Neural crest cell (in vitro differentiated cells): Measurements from ENCODE around the gene OR11A1. TPM values are rescaled to one million over a fixed set of nuclear protein-coding genes. Genes with fewer than 3 reads are reported as not detected.

Experiments
- DNase-seq: peaks from one replicate; pipeline ENCODE4 v3.0.0; 2021; ENCODE audit warnings: low read depth, mixed read lengths, low spot score
- H3K27ac Mint-ChIP-seq: one replicate; pipeline ENCODE4 v1.8.0; 2021; ENCODE audit warnings: mild to moderate bottlenecking, mixed read lengths; ENCODE audit not compliant: unreplicated experiment
- H3K27me3 Mint-ChIP-seq: 2 replicates; pipeline ENCODE4 v1.8.0; 2021; ENCODE audit warnings: low read depth, mild to moderate bottlenecking, mixed read lengths
- H3K36me3 Mint-ChIP-seq: 2 replicates; pipeline ENCODE4 v1.8.0; 2021; ENCODE audit warnings: low read depth, mild to moderate bottlenecking, mixed read lengths
- H3K4me1 Mint-ChIP-seq: 2 replicates; pipeline ENCODE4 v1.8.0; 2021; ENCODE audit warnings: mixed read lengths
- H3K4me3 Mint-ChIP-seq: one replicate; pipeline ENCODE4 v1.8.0; 2021; ENCODE audit warnings: mild to moderate bottlenecking, mixed read lengths
- H3K9me3 Mint-ChIP-seq: 2 replicates; pipeline ENCODE4 v1.8.0; 2021; ENCODE audit warnings: mixed read lengths
- CTCF ChIP-seq: fragments of 200-600 bp; sonication (generic); conservative IDR thresholded peaks from 2 replicates; pipeline ENCODE4 v1.5.0; 2021; ENCODE audit warnings: antibody characterized with exemption, mild to moderate bottlenecking
- total RNA-seq: library from RNA; stranded (reverse); gene quantifications from 2 replicates; pipeline ENCODE4 v1.2.1, GENCODE V29; 2021

The OR11A1 gene
- total RNA-seq, 1 donor from 2014 or later, result not detected

- no peak for TF ChIP-seq CTCF
- no peaks in the 10 kb centered on the region for H3K27me3 Mint-ChIP-seq
Observed at GRCh38 chr6:29465801-29466200, 8.9 kb upstream of the OR11A1 start.

GRCh38 chr6:29465279-29465678, 8.4 kb upstream of the OR11A1 start:
- H3K27me3 Mint-ChIP-seq, result no peaks in the 10 kb centered on the region
- H3K9me3 Mint-ChIP-seq, result no peaks in the 10 kb centered on the region
- H3K4me3 Mint-ChIP-seq, result no peak overlapping the region
- H3K4me1 Mint-ChIP-seq, result no peaks in the 10 kb centered on the region
- TF ChIP-seq CTCF, result no peak
- H3K27ac Mint-ChIP-seq, result no peak overlapping the region
- H3K36me3 Mint-ChIP-seq, result no peaks in the 10 kb centered on the region
- no peak for DNase-seq

More at GRCh38 chr6:29465801-29466200, 8.9 kb upstream of the OR11A1 start:
- Mint-ChIP-seq H3K4me3 (no peak overlapping the region), H3K36me3 (no peaks in the 10 kb centered on the region), H3K27ac (no peak overlapping the region), H3K4me1 (no peaks in the 10 kb centered on the region), H3K9me3 (no peaks in the 10 kb centered on the region)
- no peak for DNase-seq

- no peaks in the 10 kb centered on the region for H3K36me3 Mint-ChIP-seq
- H3K9me3 Mint-ChIP-seq, result no peaks in the 10 kb centered on the region
- no peaks in the 10 kb centered on the region for H3K4me1 Mint-ChIP-seq
- peaks cover 3% of the 10 kb centered on the region for H3K27me3 Mint-ChIP-seq
- no peak overlapping the region for H3K4me3 Mint-ChIP-seq
- H3K27ac Mint-ChIP-seq, result no peak overlapping the region
- TF ChIP-seq CTCF, result no peak
- no peak for DNase-seq
Observed at GRCh38 chr6:29462022-29462421, 5.2 kb upstream of the OR11A1 start.

- Mint-ChIP-seq H3K4me3 (no peak overlapping the region), H3K9me3 (no peaks in the 10 kb centered on the region), H3K27me3 (peaks cover 3% of the 10 kb centered on the region), H3K36me3 (no peaks in the 10 kb centered on the region), H3K27ac (no peak overlapping the region), H3K4me1 (no peaks in the 10 kb centered on the region)
- TF ChIP-seq CTCF, result no peak
- no peak for DNase-seq
Observed at GRCh38 chr6:29461021-29461814, 4.3 kb upstream of the OR11A1 start.

GRCh38 chr6:29451471-29452193, 5.2 kb downstream of the OR11A1 start:
- no peak for TF ChIP-seq CTCF
- Mint-ChIP-seq H3K27me3 (no peaks in the 10 kb centered on the region), H3K27ac (no peak overlapping the region), H3K9me3 (no peaks in the 10 kb centered on the region), H3K4me3 (no peak overlapping the region), H3K36me3 (no peaks in the 10 kb centered on the region), H3K4me1 (peaks cover 5% of the 10 kb centered on the region)
- no peak for DNase-seq
